HCT116 (cell line): ENCODE data around the gene AMBRA1. TPM values are rescaled to one million over a fixed set of nuclear protein-coding genes. Genes with fewer than 3 reads are reported as not detected.

Source experiments
- ATAC-seq: fragments of 200-7000 bp; cut with Tn5 transposase; 2 replicates; pipeline ENCODE4 v1.9.1; 2020; ENCODE audit warnings: mild to moderate bottlenecking, moderate library complexity
- BruUV-seq: library from RNA; stranded (reverse); fragments of 400-500 nt; replicated peaks from 2 replicates; lab custom pipeline; 2021; lab: Mats Ljungman, UMichigan
- CTCF ChIA-PET: fragments of 300-600 bp; sonication (Branson Sonifier 250); formaldehyde crosslinking; loops from one replicate; lab custom pipeline; 2021; ENCODE audit warnings: antibody characterized with exemption; lab: Charles Lee
- POLR2A ChIA-PET: fragments of 300-600, 350-600 bp; sonication (Branson Sonifier 250); formaldehyde crosslinking; loops from one replicate; lab custom pipeline; 2021; ENCODE audit warnings: antibody characterized with exemption; lab: Charles Lee
- RAD21 ChIA-PET, 2 experiments: fragments of 300-600 bp; sonication (Branson Sonifier 250); formaldehyde crosslinking; loops; one replicate each; lab custom pipeline; 2023; ENCODE audit warnings: low total read pairs in 2 of 2; ENCODE audit not compliant: uncharacterized antibody in 2 of 2, unreplicated experiment in 2 of 2, low non-redundant PET in 1 of 2; lab: Charles Lee
- DNase-seq: peaks from one replicate; pipeline ENCODE4 v3.0.0-alpha.2; 2010; ENCODE audit warnings: low read depth, low spot score
- H2AFZ ChIP-seq: fragments of 200-600 bp; shearing (Covaris generic), sonication (generic); 2 replicates; pipeline ENCODE4 v1.6.1; 2017; ENCODE audit warnings: low read depth, mixed run types, mixed read lengths, antibody characterized with exemption, low read length; ENCODE audit not compliant: poor library complexity, severe bottlenecking
- H3K27ac ChIP-seq: 2 replicates; pipeline ENCODE4 v1.5.1; 2012; ENCODE audit warnings: low read depth, low read length
- H3K27me3 ChIP-seq: fragments of 200-600 bp; sonication (generic); 2 replicates; pipeline ENCODE4 v1.6.1; 2016; ENCODE audit warnings: mixed run types, low read length, mixed read lengths; ENCODE audit not compliant: insufficient read depth
- H3K36me3 ChIP-seq, 2 experiments: fragments of 200-500 bp in 1 of 2; fragments of 200-600 bp in 1 of 2; sonication (Bioruptor generic) in 1 of 2; sonication (generic) in 1 of 2; 2 replicates each; pipeline versions ENCODE4 v1.5.1 to v1.6.1; 2014 to 2016; ENCODE audit warnings: low read length in 2 of 2, inconsistent platforms in 1 of 2, mixed read lengths in 1 of 2, mixed run types in 1 of 2; ENCODE audit not compliant: insufficient read depth in 2 of 2, control insufficient read depth in 1 of 2
- H3K4me1 ChIP-seq, 2 experiments: fragments of 200-600 bp in 1 of 2; sonication (generic) in 1 of 2; 2 replicates each; pipeline versions ENCODE4 v1.5.1 to v1.6.1; 2012 to 2017; ENCODE audit warnings: low read length in 2 of 2, inconsistent platforms in 1 of 2, mild to moderate bottlenecking in 1 of 2, mixed read lengths in 1 of 2, mixed run types in 1 of 2, moderate library complexity in 1 of 2; ENCODE audit not compliant: insufficient read depth in 2 of 2, control insufficient read depth in 1 of 2
- H3K4me2 ChIP-seq: fragments of 200-600 bp; sonication (generic); 2 replicates; pipeline ENCODE4 v1.6.1; 2017; ENCODE audit warnings: mixed run types, low read length, mixed read lengths
- H3K4me3 ChIP-seq, 2 experiments: fragments of 200-600 bp in 1 of 2; sonication (generic) in 1 of 2; replicated peaks in 1 of 2; 2 replicates each; pipeline ENCODE4 v1.5.1; 2011 to 2016; ENCODE audit warnings: low read length in 2 of 2, control low read depth in 1 of 2, low read depth in 1 of 2, mild to moderate bottlenecking in 1 of 2, mixed read lengths in 1 of 2, mixed run types in 1 of 2
- H3K79me2 ChIP-seq: fragments of 200-600 bp; sonication (generic); 2 replicates; pipeline ENCODE4 v1.6.1; 2017; ENCODE audit warnings: mild to moderate bottlenecking, mixed run types, low read length, moderate library complexity, mixed read lengths; ENCODE audit not compliant: insufficient read depth
- H3K9ac ChIP-seq: fragments of 200-600 bp; sonication (generic); 2 replicates; pipeline ENCODE4 v1.6.1; 2016; ENCODE audit warnings: low read length, mixed read lengths
- H3K9me2 ChIP-seq: fragments of 200-600 bp; sonication (generic), shearing (Covaris generic); 2 replicates; pipeline ENCODE4 v1.6.1; 2017; ENCODE audit warnings: mixed run types, mild to moderate bottlenecking, moderate library complexity; ENCODE audit not compliant: insufficient read depth
- H3K9me3 ChIP-seq, 2 experiments: fragments of 200-500 bp in 1 of 2; fragments of 200-600 bp in 1 of 2; sonication (Bioruptor generic) in 1 of 2; sonication (generic) in 1 of 2; 2 replicates each; pipeline ENCODE4 v1.6.1; 2014 to 2017; ENCODE audit warnings: low read length in 2 of 2, mixed read lengths in 2 of 2, inconsistent platforms in 1 of 2, low read depth in 1 of 2, mild to moderate bottlenecking in 1 of 2, mixed run types in 1 of 2, moderate library complexity in 1 of 2; ENCODE audit not compliant: control insufficient read depth in 1 of 2, insufficient read depth in 1 of 2
- H4K20me1 ChIP-seq: fragments of 200-600 bp; sonication (generic), shearing (Covaris generic); 2 replicates; pipeline ENCODE4 v1.6.1; 2017; ENCODE audit warnings: mixed run types, mild to moderate bottlenecking, moderate library complexity; ENCODE audit not compliant: insufficient read depth
- CBX3 ChIP-seq: IDR thresholded peaks from 2 replicates; pipeline ENCODE4 v1.6.1; 2012; ENCODE audit warnings: low read depth
- CEBPB ChIP-seq: IDR thresholded peaks from 2 replicates; pipeline ENCODE4 v1.6.1; 2012; ENCODE audit warnings: low read depth
- EGR1 ChIP-seq: IDR thresholded peaks from 2 replicates; pipeline ENCODE4 v1.6.1; 2012; ENCODE audit warnings: low read depth
- ELF1 ChIP-seq: IDR thresholded peaks from 2 replicates; pipeline ENCODE4 v1.6.1; 2012; ENCODE audit warnings: low read depth, borderline replicate concordance
- EZH2 ChIP-seq: fragments of 200-600 bp; sonication (generic); IDR thresholded peaks from 2 replicates; pipeline ENCODE4 v1.6.1; 2017; ENCODE audit warnings: antibody characterized with exemption, mixed run types
- EZH2phosphoT487 ChIP-seq: fragments of 200-600 bp; IDR thresholded peaks from 2 replicates; pipeline ENCODE4 v1.6.1; 2018; ENCODE audit warnings: antibody characterized with exemption, borderline replicate concordance
- FOSL1 ChIP-seq: IDR thresholded peaks from 2 replicates; pipeline ENCODE4 v1.6.1; 2012; ENCODE audit warnings: low read depth
- JUND ChIP-seq: IDR thresholded peaks from 2 replicates; pipeline ENCODE4 v1.6.1; 2012
- POLR2A ChIP-seq: IDR thresholded peaks from 2 replicates; pipeline ENCODE4 v1.7.0; 2011; ENCODE audit warnings: borderline replicate concordance; ENCODE audit not compliant: insufficient read depth, insufficient read length; ENCODE audit errors: extremely low read depth
- POLR2AphosphoS5 ChIP-seq: IDR thresholded peaks from 2 replicates; pipeline ENCODE4 v1.6.1; 2011; ENCODE audit warnings: mild to moderate bottlenecking, low read depth, low read length, moderate library complexity
- SIN3A ChIP-seq: IDR thresholded peaks from 2 replicates; pipeline ENCODE4 v1.6.1; 2012; ENCODE audit warnings: low read depth
- SP1 ChIP-seq: IDR thresholded peaks from 2 replicates; pipeline ENCODE4 v1.6.1; 2012; ENCODE audit warnings: low read depth
- SRF ChIP-seq: IDR thresholded peaks from 2 replicates; pipeline ENCODE4 v1.6.1; 2012; ENCODE audit warnings: low read depth
- YY1 ChIP-seq: IDR thresholded peaks from 2 replicates; pipeline ENCODE4 v1.6.1; 2011; ENCODE audit warnings: low read length, low read depth, moderate library complexity, mild to moderate bottlenecking; ENCODE audit not compliant: insufficient replicate concordance; ENCODE audit errors: extremely low read depth
- ZFX ChIP-seq: fragments of 450-650 bp; IDR thresholded peaks from 2 replicates; pipeline ENCODE4 v1.6.1; 2017
- ZNF274 ChIP-seq: fragments of 200-500 bp; sonication (Bioruptor generic); IDR thresholded peaks from 2 replicates; pipeline ENCODE4 v1.6.1; 2014; ENCODE audit warnings: mild to moderate bottlenecking, low read depth, low read length, inconsistent platforms
- intact Hi-C: fragments of 100-400 bp; cut with micrococcal nuclease; formaldehyde crosslinking; loops from 2 replicates; pipeline ENCODE4 v1.10.0; 2022
- total RNA-seq: library from RNA; stranded (reverse); gene quantifications from one replicate; pipeline ENCODE4 v1.2.1, GENCODE V29; 2021; ENCODE audit not compliant: unreplicated experiment
- TF ChIP-seq, protein P1 (sequence below), 3 experiments: fragments of 200-600 bp in 1 of 3; sonication (generic) in 1 of 3; IDR thresholded peaks in 2 of 3; conservative IDR thresholded peaks in 1 of 3; 2 replicates each; pipeline ENCODE4 v1.5.1; 2012 to 2017; ENCODE audit warnings: low read depth in 2 of 3, low read length in 2 of 3, antibody characterized with exemption in 1 of 3, borderline replicate concordance in 1 of 3, control low read depth in 1 of 3, mild to moderate bottlenecking in 1 of 3, mixed read lengths in 1 of 3, mixed run types in 1 of 3, moderate library complexity in 1 of 3; ENCODE audit not compliant: insufficient read depth in 1 of 3
- TF ChIP-seq, protein P2 (sequence below): IDR thresholded peaks from 2 replicates; pipeline ENCODE4 v1.6.1; 2011; ENCODE audit warnings: mild to moderate bottlenecking, low read length, moderate library complexity; ENCODE audit not compliant: insufficient replicate concordance; ENCODE audit errors: extremely low read depth

Gene AMBRA1
- total RNA-seq, 1 experiment from 2014 or later: 22.7 TPM

DNA sequence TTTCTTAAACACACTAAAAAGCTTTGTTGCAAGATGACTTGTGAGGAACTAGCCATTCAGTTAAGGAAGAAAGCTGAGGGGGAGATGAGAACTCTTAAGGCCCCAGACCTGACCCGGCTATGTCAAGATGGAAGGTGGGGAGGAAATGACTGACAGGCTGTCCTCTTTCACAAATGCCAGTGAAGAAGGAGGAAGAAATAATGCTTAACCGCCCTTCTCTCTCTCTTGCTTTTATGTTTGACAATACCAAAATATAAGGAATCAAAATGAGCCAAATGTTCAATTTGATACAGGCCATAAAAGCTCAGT, 87.4 kb downstream of the AMBRA1 start:
- intact Hi-C loops: no loop called here
- H3K4me3 ChIP-seq: no peak overlapping the region
- ChIA-PET CTCF (interaction anchor here (1.0 to 1.5 kb wide), 2 partner anchors 16 to 23 kb away, joined by 4 read pairs; no protein-coding TSS in a partner anchor), POLR2A (interaction anchor here (0.7 kb wide), 1 partner anchor 17 kb away, joined by 3 read pairs; no protein-coding TSS in a partner anchor), RAD21 (no interaction called here)
- BruUV-seq: no TSS peak
- H3K79me2 ChIP-seq: no peaks in the 10 kb centered on the region
- no peaks in the 10 kb centered on the region for H3K9me2 ChIP-seq
- no peak for DNase-seq
- H2AFZ ChIP-seq: no peak overlapping the region
- no peaks in the 10 kb centered on the region for H3K36me3 ChIP-seq
- no peaks in the 10 kb centered on the region for H3K9me3 ChIP-seq
- no peak overlapping the region for H3K27ac ChIP-seq
- H3K27me3 ChIP-seq: no peaks in the 10 kb centered on the region
- no peak for ATAC-seq
- TF ChIP-seq SIN3A (no peak), YY1 (no peak), ELF1 (no peak), EZH2phosphoT487 (no peak), POLR2A (no peak), SP1 (no peak), SRF (no peak), JUND (no peak), POLR2AphosphoS5 (no peak), ZFX (no peak), CEBPB (no peak), EGR1 (no peak), CBX3 (no peak), EZH2 (no peak), ZNF274 (no peak), FOSL1 (no peak)
- TF ChIP-seq, protein P1, sequence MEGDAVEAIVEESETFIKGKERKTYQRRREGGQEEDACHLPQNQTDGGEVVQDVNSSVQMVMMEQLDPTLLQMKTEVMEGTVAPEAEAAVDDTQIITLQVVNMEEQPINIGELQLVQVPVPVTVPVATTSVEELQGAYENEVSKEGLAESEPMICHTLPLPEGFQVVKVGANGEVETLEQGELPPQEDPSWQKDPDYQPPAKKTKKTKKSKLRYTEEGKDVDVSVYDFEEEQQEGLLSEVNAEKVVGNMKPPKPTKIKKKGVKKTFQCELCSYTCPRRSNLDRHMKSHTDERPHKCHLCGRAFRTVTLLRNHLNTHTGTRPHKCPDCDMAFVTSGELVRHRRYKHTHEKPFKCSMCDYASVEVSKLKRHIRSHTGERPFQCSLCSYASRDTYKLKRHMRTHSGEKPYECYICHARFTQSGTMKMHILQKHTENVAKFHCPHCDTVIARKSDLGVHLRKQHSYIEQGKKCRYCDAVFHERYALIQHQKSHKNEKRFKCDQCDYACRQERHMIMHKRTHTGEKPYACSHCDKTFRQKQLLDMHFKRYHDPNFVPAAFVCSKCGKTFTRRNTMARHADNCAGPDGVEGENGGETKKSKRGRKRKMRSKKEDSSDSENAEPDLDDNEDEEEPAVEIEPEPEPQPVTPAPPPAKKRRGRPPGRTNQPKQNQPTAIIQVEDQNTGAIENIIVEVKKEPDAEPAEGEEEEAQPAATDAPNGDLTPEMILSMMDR (IDR thresholded peaks at IDR 0.05 in 2 of 3, conservative IDR thresholded peaks at IDR 0.05 in 1 of 3; ENCODE audit: borderline replicate concordance in 1 of 3, insufficient read depth in 1 of 3, low read depth in 2 of 3, low read length in 2 of 3): no peak
- TF ChIP-seq, protein P2, sequence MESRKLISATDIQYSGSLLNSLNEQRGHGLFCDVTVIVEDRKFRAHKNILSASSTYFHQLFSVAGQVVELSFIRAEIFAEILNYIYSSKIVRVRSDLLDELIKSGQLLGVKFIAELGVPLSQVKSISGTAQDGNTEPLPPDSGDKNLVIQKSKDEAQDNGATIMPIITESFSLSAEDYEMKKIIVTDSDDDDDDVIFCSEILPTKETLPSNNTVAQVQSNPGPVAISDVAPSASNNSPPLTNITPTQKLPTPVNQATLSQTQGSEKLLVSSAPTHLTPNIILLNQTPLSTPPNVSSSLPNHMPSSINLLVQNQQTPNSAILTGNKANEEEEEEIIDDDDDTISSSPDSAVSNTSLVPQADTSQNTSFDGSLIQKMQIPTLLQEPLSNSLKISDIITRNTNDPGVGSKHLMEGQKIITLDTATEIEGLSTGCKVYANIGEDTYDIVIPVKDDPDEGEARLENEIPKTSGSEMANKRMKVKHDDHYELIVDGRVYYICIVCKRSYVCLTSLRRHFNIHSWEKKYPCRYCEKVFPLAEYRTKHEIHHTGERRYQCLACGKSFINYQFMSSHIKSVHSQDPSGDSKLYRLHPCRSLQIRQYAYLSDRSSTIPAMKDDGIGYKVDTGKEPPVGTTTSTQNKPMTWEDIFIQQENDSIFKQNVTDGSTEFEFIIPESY: no peak
- peaks cover 2 to 14% of the 10 kb centered on the region in 2 experiments; a peak in 3 of 4 replicates for H3K4me1 ChIP-seq
- no peak overlapping the region for H3K9ac ChIP-seq
- no peaks in the 10 kb centered on the region for H4K20me1 ChIP-seq
- no peak overlapping the region for H3K4me2 ChIP-seq
